ENCODE measurements around the gene BCL11B. TPM values are rescaled to one million over a fixed set of nuclear protein-coding genes. Genes with fewer than 3 reads are reported as not detected.

BCL11B gene
- total and polyA plus RNA-seq, 4 donors, result 0.04 to 0.42 (median 0.16) TPM

- no peaks in the 10 kb centered on the region for H3K27me3 ChIP-seq (ENCODE audit: control insufficient read depth in 4 of 4, insufficient read depth in 4 of 4, low read length in 3 of 4)
- H3K9ac ChIP-seq (ENCODE audit: low read depth in 1 of 2, low read length in 2 of 2), result no peak overlapping the region
- DNase-seq (ENCODE audit: low spot score), result no peak
- no peak overlapping the region for H3K4me3 ChIP-seq (ENCODE audit: low read depth in 1 of 3, low read length in 3 of 3)
- TF ChIP-seq NR2F2 (IDR thresholded peaks at IDR 0.05), result no peak
- peak in 1 of 2 donors; percentile 21 for TF ChIP-seq RXRA (IDR thresholded peaks at IDR 0.05)
- no peak overlapping the region for H3K27ac ChIP-seq (ENCODE audit: low read depth in 1 of 2, low read length in 2 of 2)
- H3K36me3 ChIP-seq (ENCODE audit: control insufficient read depth in 4 of 4, insufficient read depth in 3 of 4, low read depth in 1 of 4, low read length in 3 of 4), result no peaks in the 10 kb centered on the region
- WGBS, result 66% methylated on average over 8 of the region's 8 CpGs
- no peaks in the 10 kb centered on the region for H3K9me3 ChIP-seq (ENCODE audit: control insufficient read depth in 4 of 4, low read length in 3 of 4)
- H3K4me1 ChIP-seq (ENCODE audit: control insufficient read depth in 4 of 4, insufficient read depth in 4 of 4, low read length in 3 of 4), result peaks cover 5 to 19% (median 18%) of the 10 kb centered on the region in 4 donors
These were observed 43.2 kb upstream of the BCL11B start for GRCh38 chr14:99315197-99315596.

- no peak for TF ChIP-seq YY1 (IDR thresholded peaks at IDR 0.05)
- TF ChIP-seq GABPA (IDR thresholded peaks at IDR 0.05 in 1 of 2, conservative IDR thresholded peaks at IDR 0.05 in 1 of 2), result no peak
- TF ChIP-seq HNF4A (conservative IDR thresholded peaks at IDR 0.05), result no peak
- no peak for TF ChIP-seq FOXA2 (IDR thresholded peaks at IDR 0.05)
- no peak for TF ChIP-seq EGR1 (IDR thresholded peaks at IDR 0.05; ENCODE audit: low read depth in 2 of 2)
- no peak for TF ChIP-seq JUND (IDR thresholded peaks at IDR 0.05)
- no peak for TF ChIP-seq NR2F2 (IDR thresholded peaks at IDR 0.05)
- TF ChIP-seq ZBTB33 (IDR thresholded peaks at IDR 0.05), result no peak
- no peak for TF ChIP-seq RAD21 (IDR thresholded peaks at IDR 0.05)
- no peak for TF ChIP-seq RXRA (IDR thresholded peaks at IDR 0.05)
- TF ChIP-seq TAF1 (conservative IDR thresholded peaks at IDR 0.05), result no peak
- TF ChIP-seq REST (IDR thresholded peaks at IDR 0.05), result no peak
- no peak for TF ChIP-seq MAX (IDR thresholded peaks at IDR 0.05)
- no peak for TF ChIP-seq ATF3 (IDR thresholded peaks at IDR 0.05)
- H3K9me3 ChIP-seq (ENCODE audit: control insufficient read depth in 4 of 4, low read length in 3 of 4), result no peaks in the 10 kb centered on the region
- H3K9ac ChIP-seq (ENCODE audit: low read depth in 1 of 2, low read length in 2 of 2), result no peak overlapping the region
- no peak overlapping the region for H3K27ac ChIP-seq (ENCODE audit: low read depth in 1 of 2, low read length in 2 of 2)
- H3K4me1 ChIP-seq (ENCODE audit: control insufficient read depth in 4 of 4, insufficient read depth in 4 of 4, low read length in 3 of 4), result peaks cover 5 to 19% (median 18%) of the 10 kb centered on the region in 4 donors
- no peak overlapping the region for H3K4me3 ChIP-seq (ENCODE audit: low read depth in 1 of 3, low read length in 3 of 3)
- no peak for DNase-seq (ENCODE audit: low spot score)
- 88% methylated on average over 9 of the region's 9 CpGs for WGBS
- no peaks in the 10 kb centered on the region for H3K27me3 ChIP-seq (ENCODE audit: control insufficient read depth in 4 of 4, insufficient read depth in 4 of 4, low read length in 3 of 4)
- no peaks in the 10 kb centered on the region for H3K36me3 ChIP-seq (ENCODE audit: control insufficient read depth in 4 of 4, insufficient read depth in 3 of 4, low read depth in 1 of 4, low read length in 3 of 4)
These were observed 42.6 kb upstream of the BCL11B start for GRCh38 chr14:99314623-99315022.

All from liver (tissue), 9 donors.